ENCODE measurements around the gene STK35. TPM values are rescaled to one million over a fixed set of nuclear protein-coding genes. Genes with fewer than 3 reads are reported as not detected.

STK35 gene
- total and polyA plus RNA-seq, 9 of the 15 experiments (the other 6 are each of a cell fraction or from before 2014, with no cell fraction given), result 1.0 to 11.0 (median 6.3) TPM

GRCh38 chr20:2163312-2163711 lies 61.7 kb downstream of the STK35 start (continued):
- no peak for TF ChIP-seq COPS2 (conservative IDR thresholded peaks at IDR 0.05)
- TF ChIP-seq BRF1 (IDR thresholded peaks at IDR 0.05; ENCODE audit: borderline replicate concordance, extremely low read depth, insufficient read length), result no peak

- BruUV-seq (replicated peaks), result no TSS peak
- in situ Hi-C loops (cut with MboI) (no loop called here), intact Hi-C loops (cut with micrococcal nuclease) (no loop called here)
- H3K27me3 ChIP-seq (ENCODE audit: control insufficient read depth in 2 of 2, insufficient read depth in 2 of 2, low read length in 2 of 2), result peaks cover 2 to 35% of the 10 kb centered on the region in 2 experiments; a peak in 4 of 5 replicates
- FAIRE-seq (no peak), ATAC-seq (no peak), DNase-seq (ENCODE audit: extremely low read depth in 1 of 4, low spot score in 3 of 4) (no peak)
- H3K27ac ChIP-seq (ENCODE audit: extremely low read depth, low read depth, low read length), result no peak overlapping the region
- H3K79me2 ChIP-seq (ENCODE audit: control insufficient read depth, insufficient read depth, low read length), result no peaks in the 10 kb centered on the region
- no peak overlapping the region for H3K9ac ChIP-seq (ENCODE audit: insufficient read depth in 1 of 2, low read depth in 2 of 2, low read length in 2 of 2)
- no peak overlapping the region for H2AFZ ChIP-seq (ENCODE audit: low read depth, low read length)
- no peaks in the 10 kb centered on the region for H3K9me3 ChIP-seq (replicated peaks; ENCODE audit: control insufficient read depth, insufficient read depth, low read depth, low read length)
- H3K4me2 ChIP-seq (ENCODE audit: insufficient read depth, low read length), result no peak overlapping the region
- POLR2A ChIA-PET, result interaction anchor here (1.0 kb wide), 1 partner anchor 160 kb away, joined by 3 read pairs; no protein-coding TSS in a partner anchor
- H3K4me3 ChIP-seq, result no peak overlapping the region
- CTCF ChIA-PET (ENCODE audit: low intra/inter-chr PET ratio), result no interaction called here
- no peaks in the 10 kb centered on the region for H3K4me1 ChIP-seq (replicated peaks in 1 of 2; ENCODE audit: control insufficient read depth in 2 of 2, insufficient read depth in 2 of 2, low read length in 2 of 2)
- no peaks in the 10 kb centered on the region for H3K36me3 ChIP-seq (ENCODE audit: control insufficient read depth, insufficient read depth, low read length)
- H3K9me1 ChIP-seq (ENCODE audit: control insufficient read depth, insufficient read depth, low read length), result no peaks in the 10 kb centered on the region
- H4K20me1 ChIP-seq (replicated peaks; ENCODE audit: control insufficient read depth, insufficient read depth, low read length), result peaks cover 4% of the 10 kb centered on the region; the same call in 1 of the 2 replicates
- WGBS (ENCODE audit: insufficient coverage, low coverage, missing lambda C conversion rate), result 0% methylated on average over 2 of the region's 4 CpGs
- no peak for TF ChIP-seq MGA (IDR thresholded peaks at IDR 0.05)
- TF ChIP-seq TAL1 (IDR thresholded peaks at IDR 0.05), result no peak
- TF ChIP-seq MAFG (tag; conservative IDR thresholded peaks at IDR 0.05), result no peak
- no peak for TF ChIP-seq NR4A1 (CRISPR knock-in tag; IDR thresholded peaks at IDR 0.05)
- no peak for TF ChIP-seq NR4A1 (tag; IDR thresholded peaks at IDR 0.05)
Measured at GRCh38 chr20:2163757-2164156, 62.1 kb downstream of the STK35 start.
